Neural cell (in vitro differentiated cells): ENCODE data around the gene SPAG7. TPM values are rescaled to one million over a fixed set of nuclear protein-coding genes. Genes with fewer than 3 reads are reported as not detected.

Experiments
- H2AFZ ChIP-seq: fragments of 200-600, 300-800 bp; sonication (generic), shearing (Covaris generic); 2 replicates; pipeline ENCODE4 v1.6.0; 2014; ENCODE audit warnings: low read depth, mild to moderate bottlenecking, antibody characterized with exemption, low read length, moderate library complexity
- H3F3A ChIP-seq: fragments of 200-600 bp; shearing (Covaris generic); 2 replicates; pipeline ENCODE4 v1.6.1; 2016; ENCODE audit warnings: mild to moderate bottlenecking, moderate library complexity, mixed read lengths, antibody characterized with exemption, low read length; ENCODE audit not compliant: insufficient read depth, poor library complexity, severe bottlenecking
- H3K27ac ChIP-seq: fragments of 200-600, 300-800 bp; sonication (generic), shearing (Covaris generic); 2 replicates; pipeline ENCODE4 v1.5.1; 2014; ENCODE audit warnings: mild to moderate bottlenecking, low read length, moderate library complexity
- H3K27me3 ChIP-seq: fragments of 300-800, 200-600 bp; sonication (generic), shearing (Covaris generic); 2 replicates; pipeline ENCODE4 v1.6.0; 2014; ENCODE audit warnings: mild to moderate bottlenecking, low read depth, low read length, moderate library complexity; ENCODE audit not compliant: insufficient read depth
- H3K36me3 ChIP-seq: fragments of 300-800, 200-600 bp; sonication (generic), shearing (Covaris generic); 2 replicates; pipeline ENCODE4 v1.5.1; 2014; ENCODE audit warnings: mild to moderate bottlenecking, antibody characterized with exemption, low read length, moderate library complexity; ENCODE audit not compliant: insufficient read depth
- H3K4me2 ChIP-seq: fragments of 300-800, 200-600 bp; sonication (generic), shearing (Covaris generic); 2 replicates; pipeline ENCODE4 v1.6.0; 2014; ENCODE audit warnings: mild to moderate bottlenecking, low read length
- H3K4me3 ChIP-seq: fragments of 300-800, 200-600 bp; sonication (generic), shearing (Covaris generic); 2 replicates; pipeline ENCODE4 v1.5.1; 2014; ENCODE audit warnings: mild to moderate bottlenecking, low read length, moderate library complexity
- H3K79me2 ChIP-seq: fragments of 200-600 bp; shearing (Covaris generic); replicated peaks from 2 replicates; pipeline ENCODE4 v1.6.0; 2014; ENCODE audit warnings: mild to moderate bottlenecking, low read length, moderate library complexity; ENCODE audit not compliant: insufficient read depth
- H3K9ac ChIP-seq: fragments of 300-800, 200-600 bp; sonication (generic), shearing (Covaris generic); 2 replicates; pipeline ENCODE4 v1.6.1; 2016; ENCODE audit warnings: mild to moderate bottlenecking, low read length, mixed read lengths
- H3K9me2 ChIP-seq: fragments of 200-600 bp; shearing (Covaris generic); 2 replicates; pipeline ENCODE4 v1.6.1; 2016; ENCODE audit warnings: mild to moderate bottlenecking, low read length, mixed read lengths; ENCODE audit not compliant: insufficient read depth
- H3K9me3 ChIP-seq: fragments of 200-600, 300-800 bp; sonication (generic), shearing (Covaris generic); 2 replicates; pipeline ENCODE4 v1.6.1; 2016; ENCODE audit warnings: mild to moderate bottlenecking, mixed run types, low read length, moderate library complexity, mixed read lengths
- H4K20me1 ChIP-seq: fragments of 200-600 bp; shearing (Covaris generic); 2 replicates; pipeline ENCODE4 v1.6.1; 2016; ENCODE audit warnings: mild to moderate bottlenecking, mixed run types; ENCODE audit not compliant: insufficient read depth
- CTCF ChIP-seq: fragments of 450-650 bp; IDR thresholded peaks from 2 replicates; pipeline ENCODE4 v1.5.1; 2014; ENCODE audit warnings: antibody characterized with exemption, mild to moderate bottlenecking, moderate library complexity; ENCODE audit not compliant: poor library complexity, severe bottlenecking
- EZH2 ChIP-seq: fragments of 200-600, 300-800 bp; shearing (Covaris generic), sonication (generic); IDR thresholded peaks from 2 replicates; pipeline ENCODE4 v1.6.1; 2014; ENCODE audit warnings: antibody characterized with exemption, low read length, borderline replicate concordance, mild to moderate bottlenecking; ENCODE audit not compliant: insufficient read depth, poor library complexity, severe bottlenecking
- MXI1 ChIP-seq: fragments of 450-650 bp; conservative IDR thresholded peaks from 2 replicates; pipeline ENCODE4 v1.6.1; 2014; ENCODE audit warnings: antibody characterized with exemption, mild to moderate bottlenecking; ENCODE audit not compliant: poor library complexity, severe bottlenecking
- POLR2AphosphoS5 ChIP-seq: IDR thresholded peaks from 2 replicates; pipeline ENCODE4 v1.6.1; 2012
- REST ChIP-seq: IDR thresholded peaks from 2 replicates; pipeline ENCODE4 v1.6.1; 2012; ENCODE audit warnings: borderline replicate concordance
- SMC3 ChIP-seq: fragments of 450-650 bp; conservative IDR thresholded peaks from 2 replicates; pipeline ENCODE4 v1.6.1; 2014; ENCODE audit warnings: antibody characterized with exemption, mild to moderate bottlenecking, moderate library complexity; ENCODE audit not compliant: poor library complexity
- polyA plus RNA-seq: library from polyadenylated mRNA; depleted of rRNA; stranded (reverse); fragments of >200 nt; gene quantifications from 2 replicates; pipeline ENCODE4 v1.2.3, GENCODE V29; 2014

SPAG7 gene
- polyA plus RNA-seq, 1 donor from 2014 or later: 66.4 TPM

DNA sequence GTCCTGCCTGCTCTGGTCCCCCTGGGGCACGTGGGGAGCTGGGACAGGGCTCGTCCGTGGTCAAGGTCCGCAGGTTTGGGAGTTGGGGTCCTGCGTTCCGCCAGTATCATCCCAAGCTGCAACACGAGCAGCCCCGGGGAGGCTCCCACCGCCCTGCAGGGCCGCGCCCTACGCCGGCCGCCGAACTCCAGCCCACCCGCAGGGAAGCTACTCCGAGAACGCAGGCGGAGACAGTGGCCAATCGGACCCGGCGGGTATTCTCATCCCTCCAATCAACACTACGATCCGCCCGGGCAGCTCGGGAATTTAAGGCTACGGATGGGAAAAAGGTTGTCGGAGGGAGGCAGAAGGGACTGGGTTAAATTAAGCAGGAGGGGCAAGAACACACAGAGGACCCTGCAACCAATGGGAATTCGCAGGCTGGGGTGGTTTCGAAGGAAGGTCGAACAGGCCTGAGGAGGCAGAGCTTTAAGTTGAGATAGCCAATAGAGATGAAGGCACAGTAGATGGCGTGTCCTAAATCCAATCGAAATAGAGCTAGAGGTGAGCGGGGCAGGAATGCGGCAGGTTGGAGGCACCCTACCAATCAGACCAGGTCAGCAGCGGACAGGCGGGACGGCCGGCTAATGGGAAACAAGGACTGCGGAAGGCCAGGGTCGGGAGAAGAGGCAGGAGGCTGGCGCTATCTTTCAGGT, 626 bp downstream of the SPAG7 start:
- Histone ChIP-seq H3K9me2 (no peaks in the 10 kb centered on the region), H4K20me1 (no peaks in the 10 kb centered on the region), H3K4me3 (peak overlapping the region; percentile 71), H3K36me3 (no peaks in the 10 kb centered on the region), H3K9me3 (no peaks in the 10 kb centered on the region), H2AFZ (peak overlapping the region; percentile 40), H3K27ac (peak overlapping the region; percentile 97), H3K9ac (peak overlapping the region; percentile 89), H3K79me2 (no peaks in the 10 kb centered on the region), H3K4me2 (peak overlapping the region; percentile 60), H3F3A (peaks cover 9% of the 10 kb centered on the region), H3K27me3 (no peaks in the 10 kb centered on the region)
- peak; percentile 54 for TF ChIP-seq CTCF
- no peak for TF ChIP-seq EZH2
- no peak for TF ChIP-seq SMC3
- peak; percentile 32 for TF ChIP-seq POLR2AphosphoS5
- TF ChIP-seq MXI1: peak; percentile 62

DNA sequence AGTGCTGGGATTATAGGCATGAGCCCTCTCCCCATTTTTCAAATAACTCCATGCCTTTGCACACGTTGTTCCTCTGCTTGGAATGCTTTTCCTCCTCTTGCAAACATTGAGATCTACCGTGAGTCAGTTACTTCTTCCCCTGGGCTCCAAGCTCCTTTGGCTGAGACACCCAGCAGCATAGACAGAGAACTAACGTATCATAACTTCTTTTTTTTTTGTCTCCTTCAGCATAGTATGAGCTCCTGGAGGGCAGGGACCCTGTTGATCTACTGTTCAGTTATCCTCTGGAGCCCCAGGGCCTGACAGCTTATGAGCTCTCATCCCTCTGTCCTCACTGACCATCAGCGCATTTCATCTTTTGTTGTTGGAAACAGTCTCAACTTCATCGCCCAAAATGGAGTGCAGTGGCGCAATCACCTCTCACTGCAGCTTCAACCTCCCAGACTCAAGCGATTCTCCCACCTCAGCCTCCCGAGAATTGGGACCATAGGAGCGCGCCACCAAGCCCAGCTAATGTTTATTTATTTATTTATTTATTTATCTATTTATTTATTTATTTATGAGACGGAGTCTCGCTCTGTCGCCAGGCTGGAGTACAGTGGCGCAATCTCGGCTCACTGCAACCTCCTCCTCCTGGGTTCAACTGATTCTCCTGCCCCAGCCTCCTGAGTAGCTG, 2.2 kb downstream of the SPAG7 start:
- Histone ChIP-seq H3K27ac (no peak overlapping the region), H3K36me3 (no peaks in the 10 kb centered on the region), H3K79me2 (no peaks in the 10 kb centered on the region), H3K4me3 (no peak overlapping the region), H3K9ac (no peak overlapping the region), H3K4me2 (no peak overlapping the region), H3K9me2 (no peaks in the 10 kb centered on the region), H3K27me3 (no peaks in the 10 kb centered on the region), H2AFZ (no peak overlapping the region), H3F3A (peaks cover 9% of the 10 kb centered on the region), H4K20me1 (no peaks in the 10 kb centered on the region), H3K9me3 (no peaks in the 10 kb centered on the region)
- no peak for TF ChIP-seq SMC3
- no peak for TF ChIP-seq REST
